ENCODE data around the gene THRB. TPM values are rescaled to one million over a fixed set of nuclear protein-coding genes. Genes with fewer than 3 reads are reported as not detected.

The THRB gene
- total RNA-seq, 4 donors from 2014 or later = 9.8 to 52.4 (median 31.3) TPM

- no peak for TF ChIP-seq POLR2A (IDR thresholded peaks at IDR 0.05)
- TF ChIP-seq POLR2AphosphoS5 (IDR thresholded peaks at IDR 0.05) = no peak
- TF ChIP-seq, protein P1, sequence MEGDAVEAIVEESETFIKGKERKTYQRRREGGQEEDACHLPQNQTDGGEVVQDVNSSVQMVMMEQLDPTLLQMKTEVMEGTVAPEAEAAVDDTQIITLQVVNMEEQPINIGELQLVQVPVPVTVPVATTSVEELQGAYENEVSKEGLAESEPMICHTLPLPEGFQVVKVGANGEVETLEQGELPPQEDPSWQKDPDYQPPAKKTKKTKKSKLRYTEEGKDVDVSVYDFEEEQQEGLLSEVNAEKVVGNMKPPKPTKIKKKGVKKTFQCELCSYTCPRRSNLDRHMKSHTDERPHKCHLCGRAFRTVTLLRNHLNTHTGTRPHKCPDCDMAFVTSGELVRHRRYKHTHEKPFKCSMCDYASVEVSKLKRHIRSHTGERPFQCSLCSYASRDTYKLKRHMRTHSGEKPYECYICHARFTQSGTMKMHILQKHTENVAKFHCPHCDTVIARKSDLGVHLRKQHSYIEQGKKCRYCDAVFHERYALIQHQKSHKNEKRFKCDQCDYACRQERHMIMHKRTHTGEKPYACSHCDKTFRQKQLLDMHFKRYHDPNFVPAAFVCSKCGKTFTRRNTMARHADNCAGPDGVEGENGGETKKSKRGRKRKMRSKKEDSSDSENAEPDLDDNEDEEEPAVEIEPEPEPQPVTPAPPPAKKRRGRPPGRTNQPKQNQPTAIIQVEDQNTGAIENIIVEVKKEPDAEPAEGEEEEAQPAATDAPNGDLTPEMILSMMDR (IDR thresholded peaks at IDR 0.05) = no peak
- no peak for TF ChIP-seq EP300 (IDR thresholded peaks at IDR 0.05; ENCODE audit: low read depth)
- in situ Hi-C loops (cut with MboI; ENCODE audit: low pct_ligation_motif_present in 1 of 4, low pct_unique_long_range_greater_than_20kb in 1 of 4, low sequenced_read_pairs in 3 of 4) = loop anchor here in 1 of 4 donors (25.0 kb wide), 1 partner anchor 219 kb away; no protein-coding TSS in a partner anchor
- H3K4me1 ChIP-seq = peaks cover 0 to 17% (median 6%) of the 10 kb centered on the region in 4 donors
- no peaks in the 10 kb centered on the region for H3K27me3 ChIP-seq
- DNase-seq = no peak
- no peaks in the 10 kb centered on the region for H3K9me3 ChIP-seq
- H3K27ac ChIP-seq = no peak overlapping the region
- no peaks in the 10 kb centered on the region for H3K36me3 ChIP-seq
- no peak overlapping the region for H3K4me3 ChIP-seq
- intact Hi-C loops (cut with DNase I; ENCODE audit: low total_unique reads) = no loop called here
- WGBS, 2 donors (ENCODE audit: low coverage in 1 of 2) = 89 to 90% methylated on average over 5 of the region's 5 CpGs
These were observed 13.5 kb downstream of the THRB start for GRCh38 chr3:24481193-24481592.

- no peak overlapping the region for H3K4me3 ChIP-seq
- no peak overlapping the region for H3K27ac ChIP-seq
- peaks cover 0 to 17% (median 5%) of the 10 kb centered on the region in 4 donors for H3K4me1 ChIP-seq
- DNase-seq = no peak
- no peaks in the 10 kb centered on the region for H3K36me3 ChIP-seq
- no peaks in the 10 kb centered on the region for H3K27me3 ChIP-seq
- TF ChIP-seq POLR2AphosphoS5 (IDR thresholded peaks at IDR 0.05) (no peak), POLR2A (IDR thresholded peaks at IDR 0.05) (no peak), EP300 (IDR thresholded peaks at IDR 0.05; ENCODE audit: low read depth) (no peak)
- TF ChIP-seq, protein P1 (IDR thresholded peaks at IDR 0.05) = no peak
- no peaks in the 10 kb centered on the region for H3K9me3 ChIP-seq
- in situ Hi-C loops (cut with MboI; ENCODE audit: low pct_ligation_motif_present in 1 of 4, low pct_unique_long_range_greater_than_20kb in 1 of 4, low sequenced_read_pairs in 3 of 4) (loop anchor here in 1 of 4 donors (25.0 kb wide), 1 partner anchor 218 kb away; no protein-coding TSS in a partner anchor), intact Hi-C loops (cut with DNase I; ENCODE audit: low total_unique reads) (no loop called here)
These were observed 14.2 kb downstream of the THRB start for GRCh38 chr3:24480497-24480896.

DNA sequence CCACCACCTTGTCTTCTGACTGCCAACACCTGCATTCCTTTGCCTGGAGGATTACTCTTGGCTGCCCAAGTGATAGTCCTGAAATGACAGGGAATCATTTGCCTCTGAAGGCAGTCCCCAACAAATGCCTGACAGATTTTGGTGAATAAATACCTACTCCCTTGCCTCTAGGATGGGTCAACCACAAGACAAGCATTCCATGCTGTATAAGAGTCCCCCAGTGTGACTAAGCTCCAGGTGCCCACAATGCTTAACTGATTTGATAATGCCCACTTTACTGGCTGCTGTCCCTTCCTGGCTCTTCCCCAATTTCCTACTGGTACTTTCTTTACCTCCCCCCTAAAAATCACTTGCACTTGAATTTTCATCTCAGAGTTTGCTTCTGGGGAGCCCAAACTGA lies 14.8 kb downstream of the THRB start:
- Histone ChIP-seq H3K27ac (no peak overlapping the region), H3K27me3 (no peaks in the 10 kb centered on the region), H3K36me3 (no peaks in the 10 kb centered on the region), H3K4me3 (no peak overlapping the region), H3K4me1 (peaks cover 0 to 11% (median 3%) of the 10 kb centered on the region in 4 donors), H3K9me3 (no peaks in the 10 kb centered on the region)
- in situ Hi-C loops (cut with MboI; ENCODE audit: low pct_ligation_motif_present in 1 of 4, low pct_unique_long_range_greater_than_20kb in 1 of 4, low sequenced_read_pairs in 3 of 4) = loop anchor here in 1 of 4 donors (25.0 kb wide), 1 partner anchor 218 kb away; no protein-coding TSS in a partner anchor
- intact Hi-C loops (cut with DNase I; ENCODE audit: low total_unique reads) = loop anchor here (5.0 kb wide), 1 partner anchor 1042 kb away; no protein-coding TSS in a partner anchor
- no peak for DNase-seq
- no peak for TF ChIP-seq POLR2A (IDR thresholded peaks at IDR 0.05)
- TF ChIP-seq, protein P1 (IDR thresholded peaks at IDR 0.05) = no peak
- TF ChIP-seq POLR2AphosphoS5 (IDR thresholded peaks at IDR 0.05) = no peak
- TF ChIP-seq EP300 (IDR thresholded peaks at IDR 0.05; ENCODE audit: low read depth) = no peak

- intact Hi-C loops (cut with DNase I; ENCODE audit: low total_unique reads) (loop anchor here (5.0 kb wide), 1 partner anchor 1045 kb away; no protein-coding TSS in a partner anchor), in situ Hi-C loops (cut with MboI; ENCODE audit: low pct_ligation_motif_present in 1 of 4, low pct_unique_long_range_greater_than_20kb in 1 of 4, low sequenced_read_pairs in 3 of 4) (loop anchor here in 1 of 4 donors (25.0 kb wide), 1 partner anchor 215 kb away; no protein-coding TSS in a partner anchor)
- 44 to 63% methylated on average over 3 of the region's 3 CpGs for WGBS, 2 donors (ENCODE audit: low coverage in 1 of 2)
- no peaks in the 10 kb centered on the region for H3K36me3 ChIP-seq
- no peak overlapping the region for H3K27ac ChIP-seq
- peaks cover 0 to 11% (median 3%) of the 10 kb centered on the region in 4 donors for H3K4me1 ChIP-seq
- no peak for DNase-seq
- TF ChIP-seq, protein P1 (IDR thresholded peaks at IDR 0.05) = no peak
- TF ChIP-seq EP300 (IDR thresholded peaks at IDR 0.05; ENCODE audit: low read depth) = no peak
- TF ChIP-seq POLR2AphosphoS5 (IDR thresholded peaks at IDR 0.05) = no peak
- TF ChIP-seq POLR2A (IDR thresholded peaks at IDR 0.05) = no peak
- H3K27me3 ChIP-seq = no peaks in the 10 kb centered on the region
- no peak overlapping the region for H3K4me3 ChIP-seq
- H3K9me3 ChIP-seq = no peaks in the 10 kb centered on the region
These were observed 17.6 kb downstream of the THRB start for GRCh38 chr3:24476871-24477656.
